ENCODE results near the gene MAST2. TPM values are rescaled to one million over a fixed set of nuclear protein-coding genes. Genes with fewer than 3 reads are reported as not detected.
"Not testable (repeated sequence)": the region's sequence is repeated elsewhere in the genome, so short reads cannot be mapped to it uniquely, and the experiment has no call there.

Gene MAST2
- total and polyA plus RNA-seq, 2 of the 13 experiments (the other 11 are each of a cell fraction or from before 2014, with no cell fraction given) = 15.3 to 23.0 TPM

- peak; percentile 75 for TF ChIP-seq HMG20A (CRISPR knock-in tag; IDR thresholded peaks at IDR 0.05; ENCODE audit: borderline replicate concordance)
- peak; percentile 44; the same call in 1 of the 2 replicates for TF ChIP-seq THRA (CRISPR knock-in tag; IDR thresholded peaks at IDR 0.05; ENCODE audit: borderline replicate concordance)
- peak; percentile 95 for TF ChIP-seq ARID5B (CRISPR knock-in tag; IDR thresholded peaks at IDR 0.05)
- TF ChIP-seq ATF4 (CRISPR knock-in tag; IDR thresholded peaks at IDR 0.05) = peak in 1 of 2 experiments; percentile 76; a peak in 1 of 4 replicates
- not testable (repeated sequence) for TF ChIP-seq SOX6 (IDR thresholded peaks at IDR 0.05)
- peak; percentile 97 for TF ChIP-seq SOX6 (CRISPR knock-in tag; IDR thresholded peaks at IDR 0.05)
- TF ChIP-seq ATF3 (CRISPR knock-in tag; IDR thresholded peaks at IDR 0.05) = peak; percentile 79; the same call in 1 of the 2 replicates
- 0 out of 2 replicates have a peak, but pooled peaks have one; percentile 59 for TF ChIP-seq ZNF670 (CRISPR knock-in tag; IDR thresholded peaks at IDR 0.05; ENCODE audit: borderline replicate concordance)
- peak; percentile 66; the same call in 1 of the 3 replicates for TF ChIP-seq MXI1 (IDR thresholded peaks at IDR 0.05; ENCODE audit: borderline replicate concordance, low read depth, low read length)
- peak; percentile 91; the same call in 1 of the 2 replicates for TF ChIP-seq FOXK1 (CRISPR knock-in tag; IDR thresholded peaks at IDR 0.05; ENCODE audit: borderline replicate concordance, low read depth)
- peak; percentile 66; the same call in 1 of the 2 replicates for TF ChIP-seq POGK (CRISPR knock-in tag; conservative IDR thresholded peaks at IDR 0.05)
- TF ChIP-seq ZNF33B (CRISPR knock-in tag; IDR thresholded peaks at IDR 0.05) = 0 out of 2 replicates have a peak, but pooled peaks have one; percentile 72
- TF ChIP-seq ZNF281 (CRISPR knock-in tag; IDR thresholded peaks at IDR 0.05; ENCODE audit: borderline replicate concordance) = peak; percentile 99
- TF ChIP-seq STAG1 (CRISPR knock-in tag; IDR thresholded peaks at IDR 0.05) = peak; percentile 2; the same call in 1 of the 2 replicates
Observed at GRCh38 chr1:45872173-45872801, 68.9 kb downstream of the MAST2 start (continued).

All from HepG2 (cell line).